GM19463 (cell line): Measurements from ENCODE around the gene SRSF8.
A peak's percentile ranks its signal among the peaks of the same experiment; 100 is the strongest.
"Not testable (repeated sequence)": the region's sequence is repeated elsewhere in the genome, so short reads cannot be mapped to it uniquely, and the experiment has no call there.

ENCODE experiments used
- ATAC-seq: cut with Tn5 transposase; IDR thresholded peaks from one replicate; pipeline ENCODE4 v1.9.1; 2021; ENCODE audit warnings: mild to moderate bottlenecking, moderate library complexity; ENCODE audit not compliant: unreplicated experiment

The SRSF8 gene

DNA sequence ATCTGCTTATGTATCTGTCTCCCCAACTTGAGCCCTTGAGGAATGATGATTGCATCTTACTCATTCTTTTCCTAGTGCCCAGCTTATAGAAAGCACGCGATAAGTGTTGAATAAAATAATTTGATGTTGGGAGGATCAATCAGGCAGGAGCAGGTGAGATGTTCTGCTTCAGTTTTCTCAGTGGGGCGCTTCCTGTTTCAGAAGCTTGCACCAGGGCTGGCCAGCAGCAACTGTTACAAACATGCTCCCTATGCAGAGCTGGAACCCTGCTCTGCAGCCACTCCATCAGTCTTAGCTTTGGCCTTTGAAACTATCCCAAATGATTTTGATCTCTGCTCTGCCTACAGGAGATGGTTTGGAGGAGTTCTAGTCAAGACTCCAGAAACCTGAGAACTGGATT, 26.8 kb downstream of the SRSF8 start:
- no peak for ATAC-seq

DNA sequence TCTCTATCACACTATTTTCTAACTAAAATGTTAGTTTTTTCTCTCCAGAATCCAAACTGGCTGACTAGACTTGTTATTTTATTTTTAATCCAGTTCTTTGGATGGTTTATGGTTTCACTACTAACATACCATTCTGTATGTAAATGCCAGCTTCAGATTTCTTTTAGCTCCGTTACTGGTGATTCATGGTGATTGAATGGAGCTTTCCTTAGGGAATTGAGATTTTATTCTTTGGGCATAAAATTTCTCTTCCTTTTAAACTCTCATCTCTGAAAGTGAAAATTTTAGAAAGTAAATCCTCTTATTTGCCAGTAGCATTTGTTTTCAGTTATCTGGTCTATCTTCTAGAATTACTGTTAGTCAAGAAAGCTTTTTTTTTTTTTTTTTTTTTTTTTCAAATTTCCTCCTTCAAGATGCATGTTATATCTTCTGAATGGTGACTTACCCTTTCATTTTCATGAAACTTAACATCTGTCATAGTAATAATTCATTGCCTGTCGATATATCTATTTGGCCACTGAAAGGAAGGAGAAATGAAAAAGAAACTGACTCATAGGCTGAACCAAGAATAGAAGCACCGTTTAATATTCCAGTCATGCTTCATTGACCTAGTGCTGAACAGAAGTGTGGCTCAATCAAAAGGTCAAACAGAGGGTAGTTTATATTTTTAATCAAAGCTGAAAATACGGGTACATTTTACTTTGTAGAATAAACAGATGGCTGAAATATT, 29.3 kb downstream of the SRSF8 start:
- peak; percentile 71 for ATAC-seq

DNA sequence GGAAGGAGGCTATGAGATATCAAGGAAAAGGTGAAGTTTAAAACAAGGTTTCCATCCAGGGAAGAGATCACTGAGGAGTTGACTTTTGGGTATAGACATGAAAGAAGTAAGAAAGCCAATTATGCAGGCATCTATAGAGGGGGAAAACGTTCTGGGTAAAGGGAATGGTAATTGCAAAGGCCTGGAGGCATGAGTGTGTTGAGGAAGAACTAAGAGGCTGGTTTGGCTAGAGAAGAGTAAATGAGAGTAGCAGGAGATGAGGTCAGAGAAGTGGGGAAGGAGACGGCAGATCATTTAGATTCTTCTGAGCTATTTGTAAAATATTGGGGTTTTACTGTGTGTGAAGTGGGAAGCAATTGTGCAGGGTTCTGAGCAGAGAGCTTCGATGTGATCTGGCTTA, 30.5 kb downstream of the SRSF8 start:
- no peak for ATAC-seq

DNA sequence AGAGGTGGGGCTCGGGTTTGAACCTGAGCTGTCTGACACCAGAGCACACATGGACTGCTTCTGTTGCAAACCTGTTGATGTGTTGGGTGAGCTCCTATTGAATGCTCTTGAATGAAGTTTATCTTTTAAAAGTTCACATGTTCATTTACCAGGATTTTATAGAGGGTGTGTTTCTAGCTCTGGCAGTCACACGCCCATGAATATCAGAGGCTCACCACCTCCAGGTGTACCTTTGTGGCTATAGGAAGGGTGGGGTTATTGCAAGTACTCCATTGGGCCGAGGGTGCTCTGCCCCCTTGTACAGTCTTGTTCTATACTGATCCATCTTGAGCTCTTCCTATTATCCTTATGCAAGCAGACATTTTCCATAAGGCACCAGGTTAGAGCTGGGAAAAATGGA, 32.1 kb downstream of the SRSF8 start:
- no peak for ATAC-seq

DNA sequence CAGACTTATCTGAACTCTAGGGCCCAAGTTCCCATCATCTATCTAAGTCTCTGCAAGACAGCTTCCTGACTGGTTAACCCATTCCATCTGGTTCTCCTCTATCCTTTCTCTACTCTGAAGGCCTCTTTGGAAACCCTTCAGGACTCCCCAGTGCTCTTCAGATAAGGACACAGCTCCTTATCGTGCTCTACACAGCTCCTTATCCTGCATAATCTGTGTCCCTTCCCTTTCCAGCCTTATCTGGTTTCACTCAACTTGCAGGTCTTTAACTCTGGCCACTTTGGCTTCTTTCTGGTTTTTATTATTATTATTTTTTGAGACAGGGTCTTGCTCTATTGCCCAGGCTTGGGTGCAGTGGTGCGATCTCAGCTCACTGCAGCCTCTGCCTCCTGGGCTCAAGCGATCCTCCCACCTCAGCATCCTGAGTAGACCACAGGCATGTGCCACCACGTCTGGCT, 33.5 kb downstream of the SRSF8 start:
- ATAC-seq, result no peak

DNA sequence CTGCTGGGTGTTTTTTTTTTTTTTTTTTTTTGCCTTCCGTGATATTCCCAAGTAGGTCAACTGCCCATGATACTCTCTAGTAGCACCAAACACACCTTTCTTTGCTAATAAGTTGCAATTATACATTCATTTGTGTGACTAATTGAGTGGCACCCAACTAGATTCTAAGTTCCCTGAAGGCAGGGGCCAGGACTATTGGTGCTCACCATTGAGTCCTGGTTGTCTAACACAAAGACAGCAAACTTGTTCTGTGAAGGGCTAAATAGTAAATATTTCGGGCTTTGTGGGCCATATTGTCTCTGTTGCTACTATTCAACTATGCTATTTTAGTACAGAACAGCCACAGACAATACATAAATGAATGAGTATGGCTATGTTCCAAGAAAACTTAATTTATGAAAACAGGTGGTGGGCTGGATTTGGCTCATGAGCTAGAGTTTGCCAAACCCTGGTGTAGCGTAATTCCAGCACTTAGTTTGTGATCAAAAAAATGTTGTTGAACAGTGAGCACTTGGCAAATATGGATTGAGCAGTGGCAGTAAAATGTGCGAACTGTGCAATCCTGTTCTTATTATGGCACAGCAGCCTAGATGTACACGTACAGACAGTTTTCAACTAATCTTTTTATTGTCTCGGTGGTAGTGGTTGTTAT, 34.3 kb downstream of the SRSF8 start:
- ATAC-seq, result no peak

DNA sequence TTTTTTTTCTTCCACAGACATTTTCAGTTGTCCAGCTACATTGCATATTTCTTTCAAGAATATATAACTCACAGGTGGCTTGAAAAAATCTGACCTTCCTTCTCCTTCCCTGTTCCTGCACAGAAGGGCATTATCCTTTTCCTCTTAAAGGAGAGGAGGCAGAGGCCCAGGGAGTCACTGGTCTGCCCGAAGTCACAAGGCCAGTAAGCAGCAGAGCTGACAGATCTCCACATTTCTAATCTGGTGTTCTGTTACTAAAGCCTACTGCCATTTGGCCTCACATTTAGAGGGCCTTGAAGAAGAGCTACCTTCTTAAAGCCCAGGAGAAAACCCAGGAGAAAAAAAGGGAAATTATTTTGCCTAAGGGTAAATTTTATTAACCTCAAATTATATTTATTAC, 35.2 kb downstream of the SRSF8 start:
- no peak for ATAC-seq

DNA sequence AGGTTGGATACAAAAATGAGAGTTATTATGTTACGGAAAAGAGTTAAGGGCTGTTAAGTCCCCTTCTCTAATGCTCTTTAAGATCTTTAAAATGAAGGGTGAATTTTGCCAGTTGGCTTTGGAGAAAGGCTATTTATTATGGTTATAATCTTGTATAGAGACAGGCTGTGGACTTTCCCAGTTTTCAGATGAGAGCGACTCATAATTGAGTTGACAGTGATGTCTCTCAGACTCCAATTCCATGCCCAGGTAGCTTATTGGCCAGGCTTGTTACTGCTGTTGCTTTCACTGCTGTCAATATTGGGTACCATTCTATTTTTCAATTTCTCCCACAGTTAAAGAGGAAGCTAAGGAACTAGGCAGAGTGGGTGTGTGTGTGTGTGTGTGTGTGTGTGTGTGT, 36.0 kb downstream of the SRSF8 start:
- ATAC-seq, result no peak

DNA sequence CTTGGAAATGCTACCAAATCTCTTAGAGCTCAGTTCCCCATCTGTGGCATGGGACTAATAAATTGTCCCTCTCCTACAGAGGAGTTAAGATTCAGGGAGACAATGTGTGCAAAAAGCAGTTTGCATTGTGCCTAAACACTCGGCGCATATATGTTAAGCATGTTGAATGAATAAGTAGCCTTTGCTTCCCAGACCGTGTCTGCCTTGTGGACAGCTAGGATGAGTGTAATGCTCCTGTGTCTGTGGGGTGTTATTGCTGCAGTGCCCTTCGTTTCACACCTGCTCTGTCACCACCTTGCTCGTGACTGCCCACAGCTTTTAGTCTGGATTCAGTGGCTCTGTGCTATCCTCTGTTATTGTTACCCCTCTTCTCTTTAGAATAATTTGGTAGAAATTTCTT, 37.0 kb downstream of the SRSF8 start:
- no peak for ATAC-seq

DNA sequence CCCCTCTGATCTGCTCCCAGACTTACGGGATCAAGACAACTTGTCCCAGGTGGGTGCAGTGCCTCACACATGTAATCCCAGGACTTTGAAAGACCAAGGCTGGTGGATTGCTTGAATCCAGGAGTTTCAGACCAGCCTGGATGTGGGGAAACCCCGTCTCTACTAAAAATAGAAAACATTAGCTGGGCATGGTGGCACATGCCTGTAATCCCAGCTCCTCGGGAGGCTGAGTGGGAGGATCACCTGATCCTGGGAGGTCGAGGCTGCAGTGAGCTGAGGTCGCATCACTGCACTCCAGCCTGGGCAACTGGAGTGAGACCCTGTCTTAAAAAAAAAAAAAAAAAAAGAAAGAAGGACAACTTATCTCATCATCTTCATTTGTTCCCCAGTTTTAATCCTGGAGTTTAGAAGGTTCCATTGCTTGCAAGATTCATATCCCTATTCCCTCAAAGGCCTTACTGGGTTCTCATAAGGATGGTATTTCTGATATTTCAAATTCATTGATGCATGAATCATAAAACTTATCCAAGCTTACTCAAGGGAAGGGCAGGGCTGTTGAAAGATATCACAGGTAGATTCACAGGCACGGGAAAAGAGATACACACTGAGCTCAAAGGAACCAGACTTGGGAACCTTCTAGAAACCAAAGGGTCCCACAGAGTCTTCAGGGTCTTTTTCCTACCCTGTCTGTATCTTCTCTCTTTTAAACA, 37.6 kb downstream of the SRSF8 start:
- ATAC-seq, result no peak

DNA sequence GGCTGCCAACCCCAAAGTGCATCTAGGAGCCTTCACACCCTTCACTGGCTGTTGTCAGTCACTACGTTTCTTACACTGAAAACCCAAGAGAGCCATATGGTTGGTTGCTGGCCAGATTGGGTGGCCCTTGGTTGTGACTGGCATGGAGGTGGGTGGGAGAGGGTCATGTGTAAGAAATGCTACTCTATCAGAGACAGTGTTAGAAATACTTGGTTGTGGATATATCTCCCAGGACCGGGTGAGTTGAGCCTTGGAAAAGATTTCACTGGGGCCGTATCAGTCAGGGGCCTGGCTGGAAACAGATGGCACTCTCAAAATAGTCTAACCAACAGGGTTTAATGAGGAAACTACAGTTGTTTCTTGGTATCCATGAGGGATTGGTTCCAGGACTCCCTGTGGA, 38.1 kb downstream of the SRSF8 start:
- no peak for ATAC-seq

DNA sequence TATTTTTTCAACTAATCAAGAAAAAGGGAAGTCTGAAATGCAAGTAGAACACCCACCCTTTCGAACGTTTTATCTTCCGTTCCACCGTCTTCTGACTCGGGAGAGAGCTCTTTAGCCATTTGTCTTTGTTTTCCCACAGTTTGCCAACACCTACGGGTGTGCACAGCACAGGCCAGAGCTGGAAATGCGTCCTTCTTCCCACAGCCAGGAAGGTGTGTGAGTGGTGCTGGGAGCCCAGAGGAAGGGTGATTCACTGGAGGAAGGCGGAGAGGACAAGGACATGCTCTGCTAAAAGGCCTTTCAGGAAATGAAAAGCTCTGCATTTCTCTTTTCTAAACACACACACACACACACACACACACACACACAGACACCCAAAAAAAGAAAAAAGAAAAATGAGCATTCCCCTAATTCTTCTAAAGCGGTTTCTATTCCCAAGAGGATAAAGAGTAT, 41.5 kb downstream of the SRSF8 start:
- no peak for ATAC-seq

DNA sequence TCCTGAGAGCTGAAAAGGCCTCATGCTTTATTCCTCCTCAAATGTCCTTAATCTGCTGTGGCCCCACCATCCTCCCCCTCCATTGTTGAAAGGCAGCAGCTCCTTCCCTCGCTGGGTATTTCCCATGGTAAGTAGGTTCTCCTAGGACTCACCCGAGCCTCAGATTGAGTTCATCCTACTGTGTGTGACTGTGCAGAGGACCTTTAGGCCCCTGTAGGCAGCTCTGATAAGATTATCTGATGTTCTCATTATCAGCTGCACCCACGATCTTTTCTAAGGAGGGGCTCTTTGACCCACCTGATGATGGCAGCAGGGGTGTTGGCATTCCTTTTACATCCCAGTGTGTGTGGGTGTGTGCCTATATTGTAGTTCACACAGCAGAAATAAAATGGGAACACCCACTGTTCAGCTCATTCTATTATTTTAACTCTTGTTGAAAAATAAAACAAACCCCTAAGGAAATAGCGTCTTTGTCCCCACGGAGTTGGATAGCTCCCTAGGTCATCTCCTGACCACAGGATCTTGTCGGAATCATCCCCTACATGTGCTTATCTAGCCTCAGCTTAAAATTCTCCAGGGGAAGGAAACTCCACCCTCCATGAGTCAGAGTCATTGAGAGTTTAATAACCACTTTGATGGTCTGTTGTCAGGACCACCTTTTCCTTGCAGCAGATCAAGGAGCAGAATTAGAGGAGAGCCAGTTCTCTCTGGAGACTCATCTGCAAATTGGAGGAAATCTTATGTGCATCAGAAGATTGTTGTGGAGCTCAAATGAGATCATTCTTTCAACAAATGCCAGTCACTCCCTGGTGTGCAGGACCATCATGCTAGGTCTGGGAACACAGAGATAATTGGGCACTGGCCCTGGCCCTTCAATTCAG, 42.2 kb downstream of the SRSF8 start:
- ATAC-seq, result no peak

DNA sequence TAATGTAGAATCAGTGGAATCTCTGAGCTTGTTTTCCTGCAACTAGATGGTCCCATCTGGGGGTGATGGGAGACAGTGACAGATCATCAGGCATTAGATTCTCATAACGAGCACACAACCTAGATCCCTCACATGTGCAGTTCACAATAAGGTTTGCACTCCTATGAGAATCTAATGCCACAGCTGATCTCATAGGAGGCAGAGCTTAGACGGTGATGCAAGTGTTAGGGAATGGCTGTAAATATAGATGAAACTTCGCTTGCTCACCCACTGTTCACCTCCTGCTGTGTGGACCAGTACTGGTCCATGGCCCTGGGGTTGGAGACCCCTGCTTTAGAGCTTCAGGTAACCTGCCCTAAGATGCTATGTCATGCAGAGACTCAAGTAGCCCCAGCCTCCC, 44.8 kb downstream of the SRSF8 start:
- ATAC-seq, result not testable (repeated sequence)

DNA sequence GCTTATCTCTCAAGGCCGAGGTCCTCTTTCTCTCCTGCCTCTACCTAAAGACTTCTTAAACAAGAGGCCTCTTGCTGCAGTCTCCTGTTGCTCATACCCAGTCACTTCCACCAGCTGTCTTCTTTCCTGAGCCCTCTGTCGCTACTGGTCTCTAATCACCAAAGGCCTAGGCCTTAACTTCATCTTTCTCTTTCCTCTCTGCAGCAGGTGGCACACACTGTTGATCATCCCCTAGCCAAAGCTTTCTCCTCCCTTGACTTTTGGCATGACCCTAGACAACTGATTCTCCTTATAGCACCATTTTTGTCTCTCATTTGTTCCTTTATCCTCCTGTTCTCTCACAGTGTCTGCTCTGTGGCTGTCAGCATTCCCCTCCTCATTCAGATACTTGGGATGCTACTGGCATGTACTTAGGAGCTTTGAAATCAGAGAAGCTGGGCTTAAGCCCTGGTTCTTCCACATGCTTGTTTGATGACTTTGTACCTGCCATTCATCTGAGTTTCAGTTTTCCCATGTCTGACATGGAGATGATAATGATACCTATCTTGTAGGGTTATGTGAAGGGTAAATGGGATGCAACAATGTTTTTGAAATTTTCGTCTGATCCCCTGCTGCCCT, 45.3 kb downstream of the SRSF8 start:
- ATAC-seq, result no peak

DNA sequence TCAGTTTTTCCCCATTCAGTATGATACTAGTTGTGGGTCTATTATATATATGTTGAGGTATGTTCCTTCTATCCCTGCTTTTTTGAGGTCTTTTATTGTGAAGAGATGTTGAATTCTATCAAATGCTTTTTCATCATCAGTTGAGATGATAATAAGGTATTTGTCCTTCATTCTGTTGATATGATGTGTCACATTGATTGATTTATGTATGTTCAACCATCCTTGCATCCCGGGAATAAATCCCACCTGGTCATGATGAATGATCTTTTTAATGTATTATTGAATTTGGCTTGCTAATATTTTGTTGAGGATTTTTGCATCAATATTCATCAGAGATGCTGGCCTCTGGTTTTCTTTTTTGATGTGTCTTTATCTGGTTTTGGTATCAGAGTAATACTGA, 48.9 kb downstream of the SRSF8 start:
- ATAC-seq, result no peak

DNA sequence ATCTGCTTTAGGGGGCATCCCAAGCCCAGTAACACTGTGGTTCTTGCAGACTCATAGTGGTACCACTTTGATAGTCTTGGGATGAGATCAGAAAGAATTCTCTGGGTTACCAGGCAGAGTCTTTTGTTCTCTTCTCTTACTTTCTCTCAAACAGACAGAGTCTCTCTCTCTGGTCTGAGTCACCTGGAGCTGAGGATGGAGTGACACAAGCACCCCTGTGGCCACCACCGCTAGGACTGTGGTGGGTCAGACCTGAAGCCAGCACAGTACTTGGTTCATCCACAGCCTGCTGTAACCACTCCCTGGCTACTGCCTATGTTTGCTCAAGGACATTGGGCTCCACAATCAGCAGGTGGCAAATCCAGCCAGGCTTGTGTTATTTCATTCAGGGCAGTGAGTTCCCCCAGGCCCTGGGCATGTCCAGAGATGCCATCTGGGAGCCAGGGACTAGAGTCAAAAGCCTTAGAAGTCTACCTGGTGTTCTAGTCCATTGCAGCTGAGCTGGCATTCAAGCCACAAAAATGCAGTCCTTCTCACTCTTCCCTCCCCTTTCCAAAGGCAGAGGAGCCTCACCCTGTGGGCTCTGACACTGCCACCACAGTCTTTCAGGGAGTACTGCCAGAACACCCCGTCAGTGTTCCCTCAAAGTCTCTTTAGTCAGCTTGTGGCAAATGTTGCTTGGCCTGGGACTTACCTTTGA, 52.8 kb downstream of the SRSF8 start:
- peak; percentile 76 for ATAC-seq
